Gastrocnemius medialis (tissue), 4 donors: ENCODE results near the gene CIDEC. TPM values are rescaled to one million over a fixed set of nuclear protein-coding genes. Genes with fewer than 3 reads are reported as not detected.
A peak's percentile ranks its signal among the peaks of the same experiment; 100 is the strongest.
"Not testable (repeated sequence)": the region's sequence is repeated elsewhere in the genome, so short reads cannot be mapped to it uniquely, and the experiment has no call there.

Source experiments
- ATAC-seq, 2 donors: fragments of 150-250 bp; one replicate each; pipeline ENCODE4 v1.9.1; 2016
- DNase-seq, 2 donors: peaks; one replicate each; pipeline ENCODE4 v3.0.0-alpha.2; 2019
- H3K27ac ChIP-seq, 4 donors: fragments of 200-600 bp; sonication (generic); 1 replicate in 1 of 4; 2 replicates in 3 of 4; pipeline ENCODE4 v1.5.1; 2016 to 2018; ENCODE audit warnings: mild to moderate bottlenecking in 2 of 4, moderate library complexity in 1 of 4
- H3K27me3 ChIP-seq, 3 donors: fragments of 200-600 bp; sonication (generic) in 2 of 3; 1 replicate in 1 of 3; 2 replicates in 2 of 3; pipeline versions ENCODE4 v1.5.1 to v1.6.0; 2016 to 2019; ENCODE audit warnings: mild to moderate bottlenecking in 1 of 3, moderate library complexity in 1 of 3
- H3K36me3 ChIP-seq, 2 donors: fragments of 200-600 bp; sonication (generic) in 1 of 2; one replicate each; pipeline ENCODE4 v1.5.1; 2017 to 2018
- H3K4me1 ChIP-seq, 2 donors: fragments of 200-600 bp; sonication (generic) in 1 of 2; one replicate each; pipeline ENCODE4 v1.5.1; 2016 to 2017; ENCODE audit warnings: mild to moderate bottlenecking in 2 of 2
- H3K4me3 ChIP-seq, 4 donors: fragments of 200-600 bp; sonication (generic) in 3 of 4; 1 replicate in 1 of 4; 2 replicates in 3 of 4; pipeline ENCODE4 v1.5.1; 2016 to 2019; ENCODE audit warnings: mild to moderate bottlenecking in 2 of 4
- H3K9me3 ChIP-seq, 3 donors: fragments of 200-600 bp; sonication (generic) in 2 of 3; 1 replicate in 1 of 3; 2 replicates in 2 of 3; pipeline ENCODE4 v1.5.1; 2016 to 2019
- POLR2A ChIP-seq, 2 donors: fragments of 450-650 bp; IDR thresholded peaks; one replicate each; pipeline ENCODE4 v1.6.1; 2017; ENCODE audit warnings: antibody characterized with exemption in 2 of 2, mild to moderate bottlenecking in 2 of 2, moderate library complexity in 2 of 2
- in situ Hi-C, 4 donors: fragments of 200-750 bp; cut with MboI; loops; one replicate each; pipeline versions ENCODE4 v1.15.0 to v1.8.0; 2017; ENCODE audit warnings: low sequenced_read_pairs in 4 of 4
- intact Hi-C: fragments of 100-400 bp; cut with DNase I; formaldehyde crosslinking; loops from one replicate; pipeline ENCODE4 v1.15.1; 2023; ENCODE audit warnings: low total_unique reads
- total RNA-seq, 4 donors: library from RNA; depleted of rRNA; stranded (reverse); fragments of >200 nt; gene quantifications; one replicate each; pipeline versions ENCODE4 v1.1.0 to v1.2.3, GENCODE V29; 2016
- TF ChIP-seq, protein P1 (sequence below), 5 experiments: fragments of 450-650 bp in 3 of 5; fragments of 200-600 bp in 2 of 5; sonication (generic) in 2 of 5; IDR thresholded peaks in 4 of 5; conservative IDR thresholded peaks in 1 of 5; 1 replicate in 4 of 5; 2 replicates in 1 of 5; pipeline ENCODE4 v1.5.1; 2016 to 2019; ENCODE audit warnings: antibody characterized with exemption in 5 of 5, mild to moderate bottlenecking in 3 of 5, moderate library complexity in 3 of 5

The CIDEC gene
- total RNA-seq, 4 donors from 2014 or later: 1.4 to 13.4 (median 3.5) TPM

DNA sequence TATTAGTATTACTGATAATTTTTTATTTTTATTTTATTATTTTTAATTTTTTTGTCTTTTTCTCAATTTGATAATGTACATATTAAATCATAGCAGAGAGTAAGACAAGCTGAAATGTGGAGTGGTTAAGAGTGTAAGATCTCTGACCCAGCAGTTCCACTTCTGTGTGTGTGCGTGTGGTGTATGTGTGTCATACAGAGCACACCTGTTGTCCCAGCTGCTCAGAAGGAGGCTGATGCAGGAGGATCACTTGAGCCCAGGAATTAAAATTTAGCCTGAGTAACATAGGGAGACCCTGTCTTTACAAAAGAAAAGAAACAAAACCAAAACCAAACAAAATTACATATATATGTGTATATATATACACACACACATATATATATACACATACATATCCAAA lies 1.4 kb upstream of the CIDEC start:
- H3K9me3 ChIP-seq: no peaks in the 10 kb centered on the region
- H3K36me3 ChIP-seq: no peaks in the 10 kb centered on the region
- DNase-seq: no peak
- no peaks in the 10 kb centered on the region for H3K27me3 ChIP-seq
- no peak overlapping the region for H3K27ac ChIP-seq
- intact Hi-C loops (no loop called here), in situ Hi-C loops (no loop called here)
- no peak overlapping the region for H3K4me3 ChIP-seq
- TF ChIP-seq, protein P1, sequence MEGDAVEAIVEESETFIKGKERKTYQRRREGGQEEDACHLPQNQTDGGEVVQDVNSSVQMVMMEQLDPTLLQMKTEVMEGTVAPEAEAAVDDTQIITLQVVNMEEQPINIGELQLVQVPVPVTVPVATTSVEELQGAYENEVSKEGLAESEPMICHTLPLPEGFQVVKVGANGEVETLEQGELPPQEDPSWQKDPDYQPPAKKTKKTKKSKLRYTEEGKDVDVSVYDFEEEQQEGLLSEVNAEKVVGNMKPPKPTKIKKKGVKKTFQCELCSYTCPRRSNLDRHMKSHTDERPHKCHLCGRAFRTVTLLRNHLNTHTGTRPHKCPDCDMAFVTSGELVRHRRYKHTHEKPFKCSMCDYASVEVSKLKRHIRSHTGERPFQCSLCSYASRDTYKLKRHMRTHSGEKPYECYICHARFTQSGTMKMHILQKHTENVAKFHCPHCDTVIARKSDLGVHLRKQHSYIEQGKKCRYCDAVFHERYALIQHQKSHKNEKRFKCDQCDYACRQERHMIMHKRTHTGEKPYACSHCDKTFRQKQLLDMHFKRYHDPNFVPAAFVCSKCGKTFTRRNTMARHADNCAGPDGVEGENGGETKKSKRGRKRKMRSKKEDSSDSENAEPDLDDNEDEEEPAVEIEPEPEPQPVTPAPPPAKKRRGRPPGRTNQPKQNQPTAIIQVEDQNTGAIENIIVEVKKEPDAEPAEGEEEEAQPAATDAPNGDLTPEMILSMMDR (IDR thresholded peaks at IDR 0.05 in 4 of 5, conservative IDR thresholded peaks at IDR 0.05 in 1 of 5): no peak
- no peak for TF ChIP-seq POLR2A (IDR thresholded peaks at IDR 0.05)
- ATAC-seq: no peak
- no peaks in the 10 kb centered on the region for H3K4me1 ChIP-seq

DNA sequence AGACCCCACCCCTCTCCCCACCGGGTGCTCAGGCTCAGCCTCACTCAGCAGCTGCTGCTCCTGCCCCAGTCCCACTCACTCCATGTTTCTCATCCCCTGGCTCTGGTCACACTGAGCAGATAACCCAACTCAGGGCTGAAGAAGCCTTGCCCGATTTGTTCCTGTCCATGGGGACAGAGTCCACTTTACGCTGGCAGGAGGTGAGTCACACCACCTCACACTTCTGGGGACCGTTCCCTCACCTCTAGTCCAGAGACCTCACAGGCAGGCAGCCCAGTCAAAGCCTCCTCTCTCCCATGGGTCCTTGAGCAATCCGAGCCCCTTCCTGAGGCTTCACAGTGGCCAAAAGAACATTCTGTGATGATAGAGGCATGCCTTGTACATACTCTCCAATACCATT lies 1.4 kb downstream of the CIDEC start:
- DNase-seq: peak in 1 of 2 donors; percentile 51
- Histone ChIP-seq H3K4me1 (peaks cover 5 to 7% of the 10 kb centered on the region in 2 donors), H3K36me3 (no peaks in the 10 kb centered on the region), H3K9me3 (no peaks in the 10 kb centered on the region), H3K27me3 (no peaks in the 10 kb centered on the region), H3K27ac (no peak overlapping the region), H3K4me3 (no peak overlapping the region)
- in situ Hi-C loops (no loop called here), intact Hi-C loops (no loop called here)
- TF ChIP-seq, protein P1 (IDR thresholded peaks at IDR 0.05 in 4 of 5, conservative IDR thresholded peaks at IDR 0.05 in 1 of 5): no peak
- no peak for TF ChIP-seq POLR2A (IDR thresholded peaks at IDR 0.05)
- peak; percentile 36 to 65 for ATAC-seq

DNA sequence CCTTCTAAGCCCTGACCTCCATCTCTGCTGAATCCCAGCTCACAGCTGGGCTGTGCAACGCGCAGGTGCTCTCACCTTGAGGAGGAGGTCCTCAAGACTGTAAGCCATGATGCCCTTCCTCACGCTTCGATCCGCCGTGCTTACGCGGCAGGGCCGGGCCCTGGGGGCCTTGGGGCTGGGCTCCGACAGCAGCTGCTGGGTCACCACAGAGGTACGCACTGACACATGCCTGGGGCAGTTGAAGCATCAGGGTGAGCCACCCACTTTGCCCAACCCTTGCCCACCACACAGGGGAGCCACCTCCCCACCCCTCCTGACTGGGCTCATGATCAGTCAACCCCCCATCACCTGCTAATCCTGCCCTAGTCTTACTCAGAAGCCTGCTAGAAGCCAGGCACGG lies 3.1 kb downstream of the CIDEC start:
- ATAC-seq (no peak), DNase-seq (no peak)
- in situ Hi-C loops: no loop called here
- Histone ChIP-seq H3K4me1 (peaks cover 5 to 7% of the 10 kb centered on the region in 2 donors), H3K36me3 (no peaks in the 10 kb centered on the region), H3K9me3 (no peaks in the 10 kb centered on the region), H3K4me3 (no peak overlapping the region), H3K27ac (no peak overlapping the region), H3K27me3 (no peaks in the 10 kb centered on the region)
- no peak for TF ChIP-seq POLR2A (IDR thresholded peaks at IDR 0.05)
- TF ChIP-seq, protein P1 (IDR thresholded peaks at IDR 0.05 in 4 of 5, conservative IDR thresholded peaks at IDR 0.05 in 1 of 5): no peak
- intact Hi-C loops: no loop called here

DNA sequence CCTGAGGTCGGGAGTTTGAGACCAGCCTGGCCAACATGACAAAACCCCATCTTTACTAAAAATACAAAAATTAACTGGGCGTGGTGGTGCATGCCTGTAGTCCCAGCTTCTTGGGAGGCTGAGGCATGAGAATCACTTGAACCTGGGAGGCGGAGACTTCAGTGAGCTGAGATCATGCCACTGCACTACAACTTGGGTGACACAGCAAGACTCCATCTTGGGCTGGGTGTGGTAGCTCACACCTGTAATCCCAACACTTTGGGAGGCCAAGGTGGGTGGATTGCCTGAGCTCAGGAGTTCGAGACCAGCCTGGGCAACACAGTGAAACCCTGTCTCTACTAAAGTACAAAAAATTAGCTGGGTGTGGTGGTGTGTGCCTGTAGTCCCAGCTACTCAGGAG lies 3.8 kb downstream of the CIDEC start:
- ATAC-seq, H3K36me3 ChIP-seq, H3K9me3 ChIP-seq, H3K4me1 ChIP-seq, H3K27me3 ChIP-seq, H3K4me3 ChIP-seq, DNase-seq, H3K27ac ChIP-seq, in situ Hi-C loops, intact Hi-C loops: not testable (repeated sequence)

DNA sequence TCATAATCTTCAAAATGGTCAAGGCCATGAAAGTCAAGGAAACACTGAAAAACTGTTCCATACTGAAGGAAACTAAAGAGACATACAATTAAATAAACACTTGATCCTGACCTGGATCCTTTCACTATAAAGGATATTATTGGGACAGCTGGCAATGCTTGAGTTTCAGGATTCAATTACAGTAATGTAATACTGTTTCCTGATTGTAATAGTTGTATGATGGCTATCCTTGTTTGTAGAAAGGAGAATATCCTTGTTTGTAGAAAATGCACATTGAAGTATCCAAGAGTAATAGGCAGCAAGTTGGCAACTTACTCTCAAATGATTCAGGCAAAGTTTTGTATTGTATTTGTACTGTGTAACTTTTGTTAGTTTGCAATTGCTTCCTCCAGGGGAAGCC lies 4.6 kb downstream of the CIDEC start:
- DNase-seq (no peak), ATAC-seq (peak in 1 of 2 donors; percentile 63)
- no peaks in the 10 kb centered on the region for H3K9me3 ChIP-seq
- in situ Hi-C loops (no loop called here), intact Hi-C loops (no loop called here)
- H3K4me1 ChIP-seq: peaks cover 5 to 7% of the 10 kb centered on the region in 2 donors
- no peak overlapping the region for H3K4me3 ChIP-seq
- H3K36me3 ChIP-seq: no peaks in the 10 kb centered on the region
- H3K27me3 ChIP-seq: no peaks in the 10 kb centered on the region
- peak overlapping the region in 1 of 4 donors; percentile 4 for H3K27ac ChIP-seq
- TF ChIP-seq POLR2A (IDR thresholded peaks at IDR 0.05): no peak
- TF ChIP-seq, protein P1 (IDR thresholded peaks at IDR 0.05 in 4 of 5, conservative IDR thresholded peaks at IDR 0.05 in 1 of 5): no peak

DNA sequence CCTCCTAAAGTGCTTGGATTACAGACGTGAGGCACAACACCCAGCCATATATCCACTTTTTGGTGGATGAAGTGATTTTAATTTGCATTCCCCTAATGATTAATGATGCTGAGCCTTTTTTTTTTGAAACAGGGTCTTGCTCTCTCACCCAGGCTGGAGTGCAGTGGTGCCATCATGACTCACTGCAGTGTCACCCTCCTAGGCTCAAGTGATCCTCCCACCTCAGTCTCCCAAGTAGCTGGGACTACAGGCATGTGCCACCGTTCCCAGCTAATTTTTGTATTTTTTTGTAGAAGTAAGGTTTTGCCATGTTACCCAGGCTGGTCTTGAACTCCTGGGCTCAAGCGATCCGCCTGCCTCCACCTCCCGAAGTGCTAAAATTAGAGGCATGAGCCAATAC lies 8.0 kb downstream of the CIDEC start:
- DNase-seq, H3K4me1 ChIP-seq, intact Hi-C loops, H3K27me3 ChIP-seq, H3K36me3 ChIP-seq, H3K27ac ChIP-seq, in situ Hi-C loops, H3K4me3 ChIP-seq, ATAC-seq, H3K9me3 ChIP-seq: not testable (repeated sequence)
